PC-3 (cell line): Measurements from ENCODE around the gene APOL4.

Experiments
- CTCF ChIP-seq: fragments of 300-600 bp; sonication (generic); conservative IDR thresholded peaks from 2 replicates; pipeline ENCODE4 v1.5.1; 2017; ENCODE audit warnings: antibody characterized with exemption, low read depth, mild to moderate bottlenecking, low read length
- EZH2 ChIP-seq: fragments of 300-600 bp; sonication (generic); IDR thresholded peaks from one replicate; pipeline ENCODE4 v1.6.1; 2017; ENCODE audit warnings: antibody characterized with exemption, mild to moderate bottlenecking, low read length; ENCODE audit not compliant: unreplicated experiment
- EZH2phosphoT487 ChIP-seq: fragments of 300-600 bp; sonication (generic); IDR thresholded peaks from 2 replicates; pipeline ENCODE4 v1.6.1; 2018; ENCODE audit warnings: mild to moderate bottlenecking, antibody characterized with exemption, low read length, borderline replicate concordance

GRCh38 chr22:36222887-36223450, 21.4 kb upstream of the APOL4 start:
- TF ChIP-seq EZH2 (no peak), CTCF (no peak), EZH2phosphoT487 (no peak)
